IPS-NIHi7 (cell line): ENCODE measurements around the gene SNED1.

Experiments used
- DNase-seq: peaks from one replicate; pipeline ENCODE4 v3.0.0; 2012; ENCODE audit warnings: mixed read lengths; ENCODE audit errors: extremely low spot score

SNED1 gene

DNA sequence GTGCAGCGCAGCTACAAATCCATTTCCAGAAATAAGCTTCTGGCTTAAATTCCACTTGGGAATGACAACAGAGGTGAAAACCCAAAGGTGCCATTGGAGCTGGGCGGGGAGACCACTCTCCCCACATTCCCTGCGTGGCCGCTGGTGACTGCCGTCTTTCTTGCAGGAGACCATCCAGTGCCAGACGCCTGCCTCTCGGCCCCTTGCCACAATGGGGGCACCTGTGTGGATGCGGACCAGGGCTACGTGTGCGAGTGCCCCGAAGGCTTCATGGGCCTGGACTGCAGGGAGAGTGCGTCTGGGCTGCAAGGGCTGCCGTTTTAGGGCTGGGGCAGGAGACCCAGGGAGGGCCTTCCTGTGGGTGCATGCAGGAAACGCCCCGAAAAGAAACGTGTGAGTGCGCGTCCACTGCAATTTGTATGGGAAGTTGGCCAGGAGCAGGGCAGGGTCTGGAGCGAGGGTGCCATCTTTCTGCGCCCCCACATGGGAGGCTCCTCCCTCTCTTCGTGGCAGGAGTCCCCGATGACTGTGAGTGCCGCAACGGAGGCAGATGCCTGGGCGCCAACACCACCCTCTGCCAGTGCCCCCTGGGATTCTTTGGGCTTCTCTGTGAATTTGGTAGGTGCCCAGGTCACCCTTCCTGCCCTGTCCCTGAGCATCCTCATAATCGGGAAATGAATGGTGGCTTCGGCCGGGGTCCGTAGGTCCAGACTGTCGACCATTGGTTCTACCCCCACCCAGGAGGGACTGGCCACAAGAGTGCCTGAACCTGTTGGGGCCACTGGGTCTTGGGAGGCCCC is 49.9 kb downstream of the SNED1 start:
- DNase-seq, result peak; percentile 4

DNA sequence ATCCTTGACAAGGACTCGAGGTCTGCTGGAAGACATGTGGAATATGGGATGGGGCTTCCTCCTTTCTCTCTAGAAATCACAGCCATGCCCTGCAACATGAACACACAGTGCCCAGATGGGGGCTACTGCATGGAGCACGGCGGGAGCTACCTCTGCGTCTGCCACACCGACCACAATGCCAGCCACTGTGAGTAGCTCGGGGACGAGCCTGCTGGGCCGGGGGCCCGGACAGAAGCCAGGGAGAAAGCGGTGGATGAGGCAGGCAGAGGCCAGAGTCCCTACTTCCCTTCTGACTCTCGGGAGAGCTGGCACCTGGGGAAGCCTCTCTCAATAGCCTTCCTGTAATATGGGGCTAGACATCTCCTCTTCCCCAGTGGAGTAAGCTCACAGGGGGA is 50.5 kb downstream of the SNED1 start:
- no peak for DNase-seq

- DNase-seq, result peak; percentile 88
Measured at GRCh38 chr2:241049739-241050623, 51.6 kb downstream of the SNED1 start.

- no peak for DNase-seq
Measured at GRCh38 chr2:241050624-241051577, 52.5 kb downstream of the SNED1 start.

DNA sequence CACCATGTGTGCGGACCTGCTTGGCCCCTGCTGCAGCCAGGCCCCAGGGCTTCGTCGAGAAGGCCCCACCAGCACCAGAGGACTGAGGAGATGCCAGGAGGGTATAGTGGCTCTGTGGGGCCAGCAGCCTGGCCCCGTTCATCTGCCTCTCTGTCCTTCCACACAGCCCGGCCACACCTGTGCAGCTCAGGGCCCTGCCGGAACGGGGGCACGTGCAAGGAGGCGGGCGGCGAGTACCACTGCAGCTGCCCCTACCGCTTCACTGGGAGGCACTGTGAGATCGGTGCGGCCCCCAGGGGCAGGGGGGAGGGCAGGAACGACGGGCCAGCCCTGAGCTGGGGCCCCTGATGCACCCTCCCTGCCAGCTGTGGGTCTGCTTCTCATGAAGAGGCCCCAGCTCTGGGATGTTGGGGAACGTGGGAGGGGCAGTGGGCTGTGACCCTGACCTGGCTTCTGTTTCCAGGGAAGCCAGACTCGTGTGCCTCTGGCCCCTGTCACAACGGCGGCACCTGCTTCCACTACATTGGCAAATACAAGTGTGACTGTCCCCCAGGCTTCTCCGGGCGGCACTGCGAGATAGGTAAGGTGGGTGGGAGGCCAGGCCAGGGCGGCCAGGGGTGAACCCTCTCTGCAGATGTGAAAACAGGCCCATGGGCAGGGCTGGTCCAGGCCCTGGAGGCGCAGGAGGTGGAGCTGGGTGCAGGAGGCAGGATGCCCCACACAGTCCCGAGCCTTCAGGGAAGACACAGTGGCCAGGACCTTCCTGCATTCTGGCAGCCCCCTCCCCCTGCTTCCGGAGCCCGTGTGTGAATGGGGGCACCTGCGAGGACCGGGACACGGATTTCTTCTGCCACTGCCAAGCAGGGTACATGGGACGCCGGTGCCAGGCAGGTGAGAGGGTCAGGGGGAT is 53.4 kb downstream of the SNED1 start:
- no peak for DNase-seq

DNA sequence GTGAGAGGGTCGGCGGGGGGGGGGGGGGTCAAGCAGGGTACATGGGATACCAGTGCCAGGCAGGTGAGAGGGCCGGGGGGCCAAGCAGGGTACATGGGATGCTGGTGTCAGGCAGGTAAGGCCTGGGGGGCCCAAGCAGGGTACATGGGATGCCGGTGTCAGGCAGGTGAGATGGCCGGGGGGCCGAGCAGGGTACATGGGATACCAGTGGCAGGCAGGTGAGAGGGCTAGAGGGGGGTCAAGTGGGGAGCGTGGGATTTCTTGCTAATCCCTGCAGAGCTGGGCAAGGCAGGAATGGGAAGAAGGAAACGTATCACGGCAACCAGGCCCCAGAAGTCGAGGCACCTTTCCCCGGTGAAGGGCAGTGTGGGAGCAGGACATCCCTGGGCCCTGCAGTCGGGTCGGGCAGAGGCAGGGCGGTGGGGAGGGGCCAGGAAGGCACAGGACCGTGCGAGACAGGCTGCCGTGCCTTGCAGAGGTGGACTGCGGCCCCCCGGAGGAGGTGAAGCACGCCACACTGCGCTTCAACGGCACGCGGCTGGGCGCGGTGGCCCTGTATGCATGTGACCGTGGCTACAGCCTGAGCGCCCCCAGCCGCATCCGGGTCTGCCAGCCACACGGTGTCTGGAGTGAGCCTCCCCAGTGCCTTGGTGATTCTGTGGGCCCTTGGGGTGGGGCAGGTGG is 54.4 kb downstream of the SNED1 start:
- DNase-seq, result peak; percentile 4

GRCh38 chr2:241053576-241054251 is 55.3 kb downstream of the SNED1 start:
- DNase-seq, result peak; percentile 7

DNA sequence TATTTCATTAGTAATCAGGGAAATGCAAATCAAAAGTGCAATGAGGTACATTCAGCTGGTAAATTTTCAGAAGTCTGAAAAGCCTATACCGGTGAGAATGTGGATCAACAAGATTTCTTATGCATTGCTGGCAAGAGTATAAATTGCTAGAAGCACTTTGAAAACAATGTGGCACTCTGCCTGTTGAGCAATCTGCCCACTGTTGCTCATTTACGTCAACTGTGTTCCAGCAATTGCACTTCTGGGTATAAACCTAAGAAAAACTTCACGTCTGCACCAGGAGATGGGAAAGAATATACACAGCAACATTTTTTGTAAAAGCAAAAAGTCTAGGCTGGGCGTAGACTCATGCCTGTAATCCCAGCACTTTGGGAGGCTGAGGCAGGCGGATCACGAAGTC is 62.9 kb downstream of the SNED1 start:
- no peak for DNase-seq

GRCh38 chr2:241062389-241063092 is 64.1 kb downstream of the SNED1 start:
- no peak for DNase-seq

DNA sequence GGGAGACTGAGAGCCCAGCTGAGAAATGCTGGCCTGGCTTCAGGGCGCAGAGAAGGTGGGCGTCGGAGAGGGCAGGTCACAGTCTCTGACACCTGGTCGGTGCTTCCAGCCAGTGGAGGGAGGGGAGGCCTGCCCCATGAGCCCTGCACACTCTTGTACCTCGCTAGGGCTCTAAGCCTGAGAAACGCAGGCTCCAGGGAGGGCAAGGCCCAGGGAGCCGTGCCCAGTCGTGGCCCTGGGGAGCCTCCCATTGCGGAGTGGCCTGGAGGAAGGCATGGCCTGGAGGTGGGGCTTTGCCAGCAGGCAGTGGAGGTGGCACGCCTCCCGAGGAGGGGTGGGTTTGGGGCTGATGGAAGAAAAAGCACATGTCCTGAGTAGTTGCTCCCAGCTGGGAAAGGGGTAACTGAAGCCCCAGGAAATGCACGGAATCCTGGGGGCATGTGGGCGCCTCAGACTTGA is 64.7 kb downstream of the SNED1 start:
- no peak for DNase-seq

GRCh38 chr2:241063587-241063986 is 65.2 kb downstream of the SNED1 start:
- no peak for DNase-seq

GRCh38 chr2:241064008-241064801 is 65.8 kb downstream of the SNED1 start:
- DNase-seq, result peak; percentile 78

DNA sequence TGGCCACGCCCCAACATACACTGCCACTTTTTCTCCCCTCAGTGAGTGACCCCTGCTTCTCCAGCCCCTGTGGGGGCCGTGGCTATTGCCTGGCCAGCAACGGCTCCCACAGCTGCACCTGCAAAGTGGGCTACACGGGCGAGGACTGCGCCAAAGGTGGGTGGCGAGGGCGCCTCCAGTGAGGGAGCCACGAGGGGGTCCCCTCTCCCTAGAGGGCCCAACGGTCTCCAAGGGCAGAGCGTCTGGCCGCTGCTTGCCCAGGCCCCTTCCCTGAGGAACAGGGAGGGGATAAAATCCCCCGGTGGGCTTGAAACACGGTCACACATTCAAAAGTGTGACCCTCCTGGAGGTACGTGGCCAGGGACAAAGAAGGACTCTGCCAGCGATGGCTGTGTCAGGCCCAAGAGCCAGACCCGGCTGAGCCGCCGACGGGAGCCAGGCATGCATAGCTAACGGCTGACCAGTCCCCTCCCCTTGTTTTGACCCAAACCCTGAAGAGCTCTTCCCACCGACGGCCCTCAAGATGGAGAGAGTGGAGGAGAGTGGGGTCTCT is 66.5 kb downstream of the SNED1 start:
- DNase-seq, result no peak

DNA sequence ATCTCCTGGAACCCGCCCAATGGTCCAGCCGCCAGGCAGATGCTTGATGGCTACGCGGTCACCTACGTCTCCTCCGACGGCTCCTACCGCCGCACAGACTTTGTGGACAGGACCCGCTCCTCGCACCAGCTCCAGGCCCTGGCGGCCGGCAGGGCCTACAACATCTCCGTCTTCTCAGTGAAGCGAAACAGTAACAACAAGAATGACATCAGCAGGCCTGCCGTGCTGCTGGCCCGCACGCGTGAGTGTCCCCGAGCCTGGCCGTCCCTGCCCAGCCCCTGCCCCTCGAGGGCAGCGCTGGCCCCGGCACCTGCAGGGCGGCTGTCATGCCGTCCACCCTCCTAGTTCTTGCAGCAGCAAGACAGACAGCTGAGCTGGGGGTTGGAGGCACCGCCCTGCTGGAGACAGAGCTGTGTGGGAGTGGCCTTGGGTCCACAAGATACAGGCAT is 67.0 kb downstream of the SNED1 start:
- DNase-seq, result no peak

DNA sequence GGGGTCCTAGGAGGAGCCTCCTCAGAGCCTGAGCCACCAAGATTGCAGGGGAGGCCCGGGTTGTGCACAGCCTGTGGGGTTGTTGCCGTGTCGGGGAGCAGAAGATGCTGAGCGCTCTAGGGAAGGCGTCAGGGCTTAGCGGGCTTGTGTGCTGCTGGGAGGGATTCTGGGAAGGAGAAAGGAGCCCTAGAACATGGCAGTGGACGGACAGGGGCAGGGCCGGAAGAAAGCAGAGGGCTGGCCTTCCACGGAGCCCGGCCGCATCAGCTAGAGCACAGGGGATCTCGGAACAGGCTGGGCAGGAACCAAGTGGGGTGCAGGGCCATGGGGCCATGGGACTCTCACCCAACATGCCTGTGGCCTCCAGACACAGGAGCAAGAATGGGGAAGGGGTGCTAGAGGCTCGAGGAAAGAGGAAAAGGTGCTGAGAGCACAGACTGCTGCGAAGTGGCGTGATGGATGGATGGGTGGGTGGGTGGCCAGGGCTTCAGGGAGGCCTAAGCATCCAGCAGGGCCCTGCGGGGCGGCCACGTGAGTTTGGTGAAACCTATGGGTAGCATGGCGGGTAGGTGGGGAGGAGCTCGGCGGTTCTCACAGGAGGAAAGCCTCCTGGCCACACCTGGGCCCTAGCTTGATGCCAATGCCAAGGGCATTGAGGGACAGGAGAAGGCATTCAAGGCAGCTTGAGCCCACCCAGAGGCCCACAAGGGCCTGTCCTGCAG is 67.9 kb downstream of the SNED1 start:
- no peak for DNase-seq

DNA sequence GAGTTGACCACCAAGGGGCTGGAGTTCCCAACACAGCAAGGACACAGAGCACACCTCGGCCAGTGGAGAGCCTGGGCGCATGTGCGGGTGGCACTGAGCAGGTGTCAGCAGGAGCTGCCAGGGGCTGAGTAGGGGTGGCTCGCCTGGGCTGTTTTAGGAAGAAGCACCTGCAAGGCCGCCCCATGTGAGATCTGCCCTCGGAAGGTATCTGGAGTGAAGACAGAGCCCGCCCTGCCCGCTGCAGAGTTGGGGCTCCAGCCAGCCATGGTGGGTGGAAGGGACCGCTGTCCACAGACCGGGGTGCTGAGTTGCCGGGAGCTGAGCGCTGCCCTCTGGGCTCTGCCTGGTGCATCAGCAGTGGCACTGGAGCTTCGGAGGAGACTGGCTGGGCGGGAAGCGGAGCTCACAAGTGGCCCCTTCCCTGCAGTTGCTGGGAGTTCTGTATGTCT is 68.5 kb downstream of the SNED1 start:
- DNase-seq, result peak; percentile 83
